Lower leg skin (tissue), 3 donors: ENCODE data around the gene MCAT.
"Not testable (repeated sequence)": the region's sequence is repeated elsewhere in the genome, so short reads cannot be mapped to it uniquely, and the experiment has no call there.

Source experiments
- CTCF ChIP-seq, 3 donors: fragments of 450-650 bp; IDR thresholded peaks; one replicate each; pipeline ENCODE4 v1.5.1; 2016; ENCODE audit warnings: antibody characterized with exemption in 3 of 3, mild to moderate bottlenecking in 3 of 3, moderate library complexity in 2 of 3
- POLR2A ChIP-seq, 2 donors: fragments of 450-650 bp; IDR thresholded peaks; one replicate each; pipeline ENCODE4 v1.6.1; 2016 to 2017; ENCODE audit warnings: antibody characterized with exemption in 2 of 2, mild to moderate bottlenecking in 1 of 2, moderate library complexity in 1 of 2

GRCh38 chr22:43104950-43105349, 38.2 kb downstream of the MCAT start:
- TF ChIP-seq CTCF, POLR2A (IDR thresholded peaks at IDR 0.05): not testable (repeated sequence)
